Measurements from ENCODE around the gene SMC4.

Gene SMC4

GRCh38 chr3:160477750-160478149 lies 78.3 kb downstream of the SMC4 start:
- no peak for DNase-seq (ENCODE audit: low read depth)

GRCh38 chr3:160478338-160478737 lies 78.9 kb downstream of the SMC4 start:
- DNase-seq (ENCODE audit: low read depth) = no peak

DNA sequence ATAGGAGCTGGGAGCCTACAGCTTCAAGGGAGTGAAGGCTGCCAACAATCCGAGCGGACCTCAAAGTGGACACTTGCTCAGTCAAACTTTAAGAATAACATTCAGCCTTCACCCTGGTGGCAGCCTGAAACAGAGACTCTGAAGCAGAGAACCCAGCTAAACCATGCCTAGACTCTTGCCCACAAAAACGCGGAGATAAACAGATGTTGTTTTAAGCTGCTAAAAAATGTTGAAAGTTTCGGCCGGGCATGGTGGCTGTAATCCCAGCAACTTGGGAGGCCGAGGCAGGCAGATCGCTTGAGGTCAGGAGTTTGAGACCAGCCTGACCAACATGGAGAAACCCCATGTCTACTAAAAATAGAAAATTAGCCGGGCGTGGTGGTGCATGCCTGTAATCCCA lies 79.9 kb downstream of the SMC4 start:
- no peak for DNase-seq (ENCODE audit: low read depth)

DNA sequence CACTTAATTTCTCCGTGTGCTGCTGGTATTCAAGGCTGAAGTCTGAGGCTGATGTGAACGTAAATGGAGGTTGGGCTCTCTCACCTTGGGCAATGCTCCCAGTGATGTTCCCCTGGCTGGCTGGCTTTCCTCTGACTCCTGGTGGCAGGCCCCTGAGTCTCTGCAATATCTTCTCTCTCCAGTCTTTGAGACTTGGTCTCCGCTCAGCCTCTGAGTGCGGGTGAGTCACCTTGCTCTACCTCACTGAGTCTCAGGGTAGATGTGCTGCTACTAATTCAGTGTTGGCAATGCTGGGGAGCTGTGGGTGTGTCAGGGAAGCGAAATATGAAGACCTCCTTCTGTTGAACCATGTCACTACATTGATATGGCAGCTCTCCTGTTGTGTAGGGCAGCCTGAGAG lies 81.5 kb downstream of the SMC4 start:
- DNase-seq (ENCODE audit: low read depth) = no peak

GRCh38 chr3:160481856-160482255 lies 82.4 kb downstream of the SMC4 start:
- DNase-seq (ENCODE audit: low read depth) = no peak

GRCh38 chr3:160482796-160483195 lies 83.3 kb downstream of the SMC4 start:
- DNase-seq (ENCODE audit: low read depth) = no peak

Data from stimulated activated CD8-positive, alpha-beta memory T cell treated with anti-CD3 and anti-CD28 coated beads, Interleukin-15, amount 100 ng/mL, for 1 hour (primary cell).